Activated CD4-positive, CD25-positive, alpha-beta regulatory T cell treated with anti-CD3 and anti-CD28 coated beads, Interleukin-2, amount 50 U/mL, for 16 hours (primary cell): ENCODE data around the gene CST4.
"Not testable (repeated sequence)": the region's sequence is repeated elsewhere in the genome, so short reads cannot be mapped to it uniquely, and the experiment has no call there.

Experiments used
- DNase-seq: peaks from one replicate; pipeline ENCODE4 v3.0.0-alpha.2; 2020; ENCODE audit warnings: low read depth, low spot score

Gene CST4, protein sequence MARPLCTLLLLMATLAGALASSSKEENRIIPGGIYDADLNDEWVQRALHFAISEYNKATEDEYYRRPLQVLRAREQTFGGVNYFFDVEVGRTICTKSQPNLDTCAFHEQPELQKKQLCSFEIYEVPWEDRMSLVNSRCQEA

GRCh38 chr20:23688684-23689398 lies at the start of gene CST4:
TSS of gene CST4 (minus strand) at chr20:23689038. CDS start at chr20:23688969, 69 bp downstream.
- not testable (repeated sequence) for DNase-seq

GRCh38 chr20:23735391-23735790 lies 46.6 kb upstream of the CST4 start:
- not testable (repeated sequence) for DNase-seq

GRCh38 chr20:23734949-23735348 lies 46.1 kb upstream of the CST4 start:
- DNase-seq = not testable (repeated sequence)

GRCh38 chr20:23734440-23734839 lies 45.6 kb upstream of the CST4 start:
- DNase-seq = not testable (repeated sequence)

GRCh38 chr20:23727016-23727415 lies 38.2 kb upstream of the CST4 start:
- DNase-seq = no peak

DNA sequence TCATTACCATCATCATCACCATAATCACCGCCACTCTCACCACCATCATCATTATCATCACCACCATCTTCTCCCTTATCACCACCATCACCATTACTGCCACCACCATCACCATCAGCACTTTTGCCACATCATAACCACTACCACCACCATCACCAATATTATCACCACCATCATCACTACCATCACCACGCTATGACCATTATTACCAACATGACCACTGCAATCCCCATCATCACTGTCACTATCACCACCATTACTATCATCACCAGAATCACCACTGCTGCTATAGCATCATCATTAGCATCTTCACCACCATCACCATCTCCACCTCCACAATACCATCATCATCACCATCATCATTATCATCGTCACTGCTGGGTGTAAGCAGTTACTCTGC lies 36.3 kb upstream of the CST4 start:
- no peak for DNase-seq

GRCh38 chr20:23723659-23724307 lies 34.9 kb upstream of the CST4 start:
- not testable (repeated sequence) for DNase-seq

- not testable (repeated sequence) for DNase-seq
Observed at GRCh38 chr20:23722851-23723250, 34.0 kb upstream of the CST4 start.

GRCh38 chr20:23721962-23722361 lies 33.1 kb upstream of the CST4 start:
- DNase-seq = no peak

DNA sequence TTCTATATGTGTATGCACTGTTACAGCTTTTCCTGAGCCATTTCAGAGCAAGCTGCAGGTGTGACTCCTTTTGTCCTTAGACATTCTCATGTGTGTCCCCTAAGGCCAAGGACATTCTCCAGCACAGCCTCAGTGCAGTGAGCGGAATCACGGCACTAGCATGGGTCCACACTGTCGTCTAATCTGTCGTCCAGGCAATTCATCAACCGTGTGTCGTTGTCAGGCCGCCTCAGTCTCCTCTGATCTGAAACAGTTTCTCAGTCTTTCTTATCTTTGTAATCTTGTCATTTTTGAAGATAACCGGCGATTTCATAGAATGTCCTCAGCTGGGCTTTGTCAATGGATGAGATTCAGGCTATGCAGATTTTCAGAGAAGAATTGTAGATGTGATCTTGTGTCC lies 30.5 kb upstream of the CST4 start:
- DNase-seq = not testable (repeated sequence)

DNA sequence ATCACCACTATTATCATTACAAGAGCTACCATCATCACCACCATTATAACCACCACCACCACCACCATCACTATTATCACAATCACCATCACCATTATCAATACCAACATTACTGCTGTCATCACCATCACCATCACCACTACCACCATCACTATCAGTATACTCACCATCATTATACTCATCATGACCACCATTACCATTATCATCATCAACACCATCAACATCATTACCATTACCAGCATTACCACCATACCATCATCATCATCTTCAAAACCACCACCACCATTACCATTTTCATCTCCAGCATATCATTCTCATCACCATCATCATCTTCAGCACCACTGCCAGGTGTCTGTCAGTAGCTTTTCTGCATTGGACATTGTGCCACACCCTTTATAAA lies 22.9 kb upstream of the CST4 start:
- DNase-seq = not testable (repeated sequence)

DNA sequence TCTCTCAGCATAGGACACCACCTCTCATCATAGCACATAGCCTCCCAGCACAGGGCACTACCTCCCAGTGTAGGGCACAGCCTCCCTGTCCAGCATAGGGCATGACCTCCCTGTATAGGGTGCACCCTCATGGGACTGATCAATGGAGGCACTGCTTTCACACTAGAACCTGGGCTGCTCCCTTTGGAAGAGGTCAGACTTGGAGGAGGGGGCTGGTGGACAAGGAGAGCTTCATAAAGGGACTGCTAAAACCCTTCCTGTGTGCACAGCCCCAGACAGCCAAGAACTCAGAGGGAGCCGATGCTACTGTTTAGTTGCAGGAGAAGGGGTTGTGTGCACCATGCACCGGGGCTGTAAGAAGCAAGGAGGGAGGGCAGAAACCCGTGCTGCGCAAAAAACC lies 21.9 kb upstream of the CST4 start:
- DNase-seq = no peak

GRCh38 chr20:23705895-23706294 lies 17.1 kb upstream of the CST4 start:
- DNase-seq = no peak

DNA sequence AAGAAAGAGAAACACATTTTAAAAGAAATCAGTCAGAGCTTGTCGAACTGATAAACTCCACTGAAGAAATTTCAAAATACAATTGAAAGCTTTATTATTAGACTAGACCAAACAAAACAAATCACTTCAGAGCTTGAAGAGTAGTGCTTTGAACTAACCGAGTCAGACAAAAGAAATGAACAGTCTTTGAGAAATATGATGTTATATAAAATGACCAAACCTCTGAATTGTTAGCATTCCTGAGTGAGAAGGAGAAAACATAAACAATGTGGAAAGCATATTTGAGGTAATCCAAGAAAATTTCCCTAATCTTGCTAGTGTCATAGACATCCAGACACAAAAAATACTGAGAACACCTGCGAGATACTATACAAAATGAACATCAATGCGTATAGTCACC lies 13.2 kb upstream of the CST4 start:
- no peak for DNase-seq

DNA sequence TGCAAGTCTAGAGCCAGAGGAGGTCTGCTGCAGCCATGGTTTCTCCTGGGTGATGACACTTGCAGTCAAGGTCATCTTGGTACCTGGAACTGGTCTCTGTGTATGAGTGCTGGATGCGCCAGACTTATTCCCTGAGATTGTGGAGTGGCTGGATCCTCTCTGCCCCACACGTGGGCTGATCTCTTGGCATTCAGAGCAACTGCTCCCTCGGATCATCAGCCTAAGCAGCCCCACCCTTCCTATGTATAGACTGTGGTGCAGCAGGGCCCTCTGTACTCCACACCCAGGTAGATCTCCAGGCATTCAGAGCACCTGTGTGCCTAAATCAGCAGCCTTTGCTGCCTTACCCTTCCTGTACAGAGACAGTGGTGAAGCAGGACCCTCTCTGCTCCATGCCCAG lies 12.1 kb upstream of the CST4 start:
- no peak for DNase-seq

DNA sequence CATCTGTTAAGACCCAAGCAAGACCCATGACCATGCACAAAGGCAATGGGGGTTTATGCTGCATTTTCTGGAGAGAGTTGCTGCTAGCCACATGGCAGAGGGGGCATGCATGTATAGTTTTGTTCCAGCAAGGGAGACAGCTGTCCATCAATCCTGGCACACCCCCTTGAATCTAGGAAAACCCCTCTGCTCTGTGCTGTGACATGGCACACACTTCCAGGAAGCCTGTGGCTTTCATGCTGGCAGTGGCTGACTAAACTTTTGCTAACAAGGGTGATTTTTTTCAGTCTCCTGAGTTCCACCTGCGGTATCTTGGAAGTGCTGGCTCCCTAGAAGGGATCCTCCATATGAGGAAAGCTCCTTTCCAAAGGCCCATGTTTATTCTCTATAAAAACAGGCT lies 9.1 kb upstream of the CST4 start:
- no peak for DNase-seq

- not testable (repeated sequence) for DNase-seq
Observed at GRCh38 chr20:23695068-23695395, 6.2 kb upstream of the CST4 start.

DNA sequence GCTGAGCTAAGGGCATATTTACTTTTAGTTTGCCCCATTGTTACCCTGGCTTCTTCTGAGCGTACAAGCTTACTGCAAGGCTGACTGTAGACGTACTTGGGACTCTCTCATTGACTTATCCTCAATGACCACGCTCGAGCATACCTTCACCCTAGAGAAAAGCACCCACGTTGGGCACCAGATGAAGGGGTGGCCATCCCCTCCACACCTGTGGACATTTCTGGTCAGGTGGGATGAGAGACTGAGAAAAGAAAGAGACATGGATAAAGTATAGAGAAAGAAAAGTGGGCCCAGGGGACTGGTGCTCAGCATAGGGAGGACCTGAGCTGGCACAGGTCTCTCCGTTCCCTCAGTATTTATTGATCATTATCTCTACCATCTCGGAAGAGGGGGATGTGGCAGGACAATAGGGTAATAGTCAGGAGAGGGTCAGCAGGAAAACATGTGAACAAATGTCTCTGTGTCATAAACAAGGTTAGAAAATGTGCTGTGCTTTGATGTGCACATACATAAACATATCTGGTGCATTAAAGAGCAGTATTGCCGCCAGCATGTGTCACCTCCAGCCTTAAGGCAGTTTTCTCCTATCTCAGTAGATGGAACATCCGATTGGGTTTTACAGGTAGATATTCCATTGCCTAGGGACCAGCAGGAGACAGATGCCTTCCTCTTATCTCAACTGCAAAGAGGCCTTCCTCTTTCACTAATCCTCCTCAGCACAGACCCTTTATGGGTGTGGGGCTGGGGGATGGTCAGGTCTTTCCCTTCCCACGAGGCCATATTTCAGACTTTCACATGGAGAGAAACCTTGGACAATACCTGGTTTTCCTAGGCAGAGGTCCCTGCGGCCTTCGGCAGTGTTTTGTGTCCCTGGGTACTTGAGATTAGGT lies 5.6 kb upstream of the CST4 start:
- not testable (repeated sequence) for DNase-seq

GRCh38 chr20:23692725-23693619 lies 4.1 kb upstream of the CST4 start:
- DNase-seq = not testable (repeated sequence)

- DNase-seq = no peak
Observed at GRCh38 chr20:23691675-23692074, 2.8 kb upstream of the CST4 start.

DNA sequence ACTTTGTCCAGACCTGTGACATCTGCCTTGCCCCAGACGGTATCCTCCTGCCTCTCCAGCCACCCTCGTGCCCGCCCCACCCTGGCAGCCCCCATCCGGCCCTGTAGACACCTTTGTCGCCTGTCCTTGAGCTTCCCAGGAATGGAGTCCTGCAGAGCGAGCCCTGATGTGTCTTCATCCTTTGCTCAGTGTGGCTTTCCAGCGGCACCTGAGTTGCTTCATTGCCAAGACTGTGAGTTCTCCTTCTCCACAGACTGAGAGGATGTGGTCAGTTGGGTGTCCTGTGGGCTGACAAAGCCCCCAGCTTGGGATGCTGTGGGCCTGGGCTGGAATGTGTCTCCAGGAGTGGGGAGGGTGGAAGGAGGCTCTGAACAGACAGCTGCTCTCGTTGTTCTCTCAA lies 1.7 kb upstream of the CST4 start:
- DNase-seq = no peak
